ENCODE results near the gene EGR4. TPM values are rescaled to one million over a fixed set of nuclear protein-coding genes. Genes with fewer than 3 reads are reported as not detected.

EGR4 gene
- total and polyA plus RNA-seq, 2 donors (not counting 1 experiment from before 2014, with no cell fraction given): 0.30 to 2.7 TPM

DNA sequence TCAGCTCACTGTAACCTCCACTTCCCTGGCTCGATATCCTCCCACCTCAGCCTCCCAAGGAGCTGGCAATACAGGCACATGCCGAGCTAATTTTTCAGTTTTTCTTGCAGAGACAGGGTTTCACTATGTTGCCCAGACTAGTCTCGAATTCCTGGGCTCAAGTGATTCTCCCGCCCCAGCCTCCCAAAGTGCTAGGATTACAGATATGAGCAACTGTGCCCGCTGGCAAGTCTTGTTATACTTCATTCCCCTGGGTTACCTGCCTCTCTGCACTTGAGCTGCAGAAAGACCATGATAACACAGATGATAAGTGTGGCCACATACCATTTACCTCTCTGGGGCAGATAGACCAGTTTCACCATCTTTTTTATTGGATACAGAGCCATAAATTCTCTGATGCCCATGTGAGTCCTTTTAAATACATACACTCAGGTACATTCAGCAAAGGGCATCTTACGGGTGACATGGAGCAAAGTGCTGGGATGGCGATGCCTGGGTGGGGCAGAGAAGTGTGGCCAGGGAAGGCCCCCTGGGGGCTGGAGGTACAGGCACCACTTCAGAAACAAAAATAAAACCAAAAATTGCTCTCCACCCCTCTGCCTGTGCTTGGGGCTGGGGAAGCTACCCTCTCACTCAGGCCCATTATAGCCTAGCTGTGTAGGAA lies 38.9 kb downstream of the EGR4 start:
- Histone ChIP-seq H3K27me3 (replicated peaks in 1 of 4; ENCODE audit: control extremely low read depth in 1 of 4, control insufficient read depth in 3 of 4, insufficient read depth in 4 of 4, low read length in 3 of 4) (no peaks in the 10 kb centered on the region), H3K4me3 (ENCODE audit: control extremely low read depth in 1 of 5, extremely low read depth in 1 of 5, insufficient read depth in 1 of 5, low read depth in 2 of 5, low read length in 4 of 5) (no peak overlapping the region), H3K36me3 (replicated peaks in 1 of 2; ENCODE audit: control extremely low read depth in 1 of 2, control insufficient read depth in 1 of 2, extremely low read depth in 1 of 2, insufficient read depth in 2 of 2, low read length in 1 of 2) (peaks cover 0 to 54% of the 10 kb centered on the region in 2 experiments), H3K9ac (ENCODE audit: low read length) (no peak overlapping the region), H4K20me1 (ENCODE audit: control insufficient read depth, insufficient read depth, low read length, poor library complexity, severe bottlenecking) (peaks cover 10% of the 10 kb centered on the region), H2AFZ (ENCODE audit: insufficient read depth, low read depth, low read length, poor library complexity, severe bottlenecking) (no peak overlapping the region), H3K79me2 (ENCODE audit: control insufficient read depth, insufficient read depth, low read length) (no peaks in the 10 kb centered on the region), H3K4me2 (replicated peaks; ENCODE audit: low read depth, low read length, poor library complexity, severe bottlenecking) (no peak overlapping the region), H3K27ac (ENCODE audit: low read length in 2 of 2) (no peak overlapping the region), H3K4me1 (ENCODE audit: control insufficient read depth in 2 of 2, insufficient read depth in 2 of 2, low read length in 2 of 2) (no peaks in the 10 kb centered on the region), H3K9me3 (ENCODE audit: control extremely low read depth in 1 of 3, control insufficient read depth in 2 of 3, insufficient read depth in 1 of 3, low read length in 2 of 3) (no peaks in the 10 kb centered on the region)
- no peak overlapping the region for H3K4me3 Mint-ChIP-seq
- intact Hi-C loops (cut with micrococcal nuclease): no loop called here
- no peaks in the 10 kb centered on the region for H3K27me3 Mint-ChIP-seq
- TF ChIP-seq, protein P1, sequence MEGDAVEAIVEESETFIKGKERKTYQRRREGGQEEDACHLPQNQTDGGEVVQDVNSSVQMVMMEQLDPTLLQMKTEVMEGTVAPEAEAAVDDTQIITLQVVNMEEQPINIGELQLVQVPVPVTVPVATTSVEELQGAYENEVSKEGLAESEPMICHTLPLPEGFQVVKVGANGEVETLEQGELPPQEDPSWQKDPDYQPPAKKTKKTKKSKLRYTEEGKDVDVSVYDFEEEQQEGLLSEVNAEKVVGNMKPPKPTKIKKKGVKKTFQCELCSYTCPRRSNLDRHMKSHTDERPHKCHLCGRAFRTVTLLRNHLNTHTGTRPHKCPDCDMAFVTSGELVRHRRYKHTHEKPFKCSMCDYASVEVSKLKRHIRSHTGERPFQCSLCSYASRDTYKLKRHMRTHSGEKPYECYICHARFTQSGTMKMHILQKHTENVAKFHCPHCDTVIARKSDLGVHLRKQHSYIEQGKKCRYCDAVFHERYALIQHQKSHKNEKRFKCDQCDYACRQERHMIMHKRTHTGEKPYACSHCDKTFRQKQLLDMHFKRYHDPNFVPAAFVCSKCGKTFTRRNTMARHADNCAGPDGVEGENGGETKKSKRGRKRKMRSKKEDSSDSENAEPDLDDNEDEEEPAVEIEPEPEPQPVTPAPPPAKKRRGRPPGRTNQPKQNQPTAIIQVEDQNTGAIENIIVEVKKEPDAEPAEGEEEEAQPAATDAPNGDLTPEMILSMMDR (IDR thresholded peaks at IDR 0.05): no peak
- no peak for TF ChIP-seq EZH2 (IDR thresholded peaks at IDR 0.05; ENCODE audit: borderline replicate concordance, insufficient read depth, low read depth, low read length, poor library complexity, severe bottlenecking)
- no peak overlapping the region for H3K27ac Mint-ChIP-seq
- POLR2A ChIA-PET: no interaction called here
- 100% methylated on average over 5 of the region's 7 CpGs for WGBS (ENCODE audit: insufficient coverage)
- no peaks in the 10 kb centered on the region for H3K4me1 Mint-ChIP-seq
- ATAC-seq (ENCODE audit: low read depth) (no peak), DNase-seq (no peak)
- CTCF ChIA-PET: interaction anchor here (1.0 kb wide), 1 partner anchor 37 kb away, joined by 5 read pairs; no protein-coding TSS in a partner anchor
- no peaks in the 10 kb centered on the region for H3K9me3 Mint-ChIP-seq (ENCODE audit: insufficient read depth)

DNA sequence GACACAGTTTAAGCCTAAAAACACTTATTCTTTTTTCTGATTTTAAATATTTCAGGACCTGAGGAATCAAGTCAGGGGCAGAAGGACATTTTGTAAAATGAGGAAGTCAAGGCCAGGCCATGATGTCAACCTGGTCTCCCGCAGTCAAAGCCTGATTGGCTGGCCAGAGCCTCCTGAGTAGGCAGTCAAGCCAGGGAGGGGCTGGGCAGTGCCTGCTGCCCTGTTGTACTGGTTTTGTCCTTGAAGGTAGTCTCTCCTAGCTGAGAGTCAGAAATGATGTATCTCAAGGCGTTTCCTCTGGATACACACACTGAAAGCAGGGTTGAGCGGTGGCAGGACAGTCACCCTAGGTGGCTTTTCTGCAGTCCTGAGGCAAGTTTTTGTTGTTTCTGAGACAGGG lies 39.4 kb downstream of the EGR4 start:
- Histone ChIP-seq H3K27ac (ENCODE audit: low read length in 2 of 2) (no peak overlapping the region), H3K4me3 (ENCODE audit: control extremely low read depth in 1 of 5, extremely low read depth in 1 of 5, insufficient read depth in 1 of 5, low read depth in 2 of 5, low read length in 4 of 5) (no peak overlapping the region), H3K27me3 (replicated peaks in 1 of 4; ENCODE audit: control extremely low read depth in 1 of 4, control insufficient read depth in 3 of 4, insufficient read depth in 4 of 4, low read length in 3 of 4) (no peaks in the 10 kb centered on the region), H3K9ac (ENCODE audit: low read length) (no peak overlapping the region), H3K36me3 (replicated peaks in 1 of 2; ENCODE audit: control extremely low read depth in 1 of 2, control insufficient read depth in 1 of 2, extremely low read depth in 1 of 2, insufficient read depth in 2 of 2, low read length in 1 of 2) (peaks cover 0 to 56% of the 10 kb centered on the region in 2 experiments), H3K79me2 (ENCODE audit: control insufficient read depth, insufficient read depth, low read length) (no peaks in the 10 kb centered on the region), H3K4me2 (replicated peaks; ENCODE audit: low read depth, low read length, poor library complexity, severe bottlenecking) (no peak overlapping the region), H2AFZ (ENCODE audit: insufficient read depth, low read depth, low read length, poor library complexity, severe bottlenecking) (no peak overlapping the region), H3K9me3 (ENCODE audit: control extremely low read depth in 1 of 3, control insufficient read depth in 2 of 3, insufficient read depth in 1 of 3, low read length in 2 of 3) (no peaks in the 10 kb centered on the region), H4K20me1 (ENCODE audit: control insufficient read depth, insufficient read depth, low read length, poor library complexity, severe bottlenecking) (peaks cover 16% of the 10 kb centered on the region), H3K4me1 (ENCODE audit: control insufficient read depth in 2 of 2, insufficient read depth in 2 of 2, low read length in 2 of 2) (no peaks in the 10 kb centered on the region)
- no peaks in the 10 kb centered on the region for H3K9me3 Mint-ChIP-seq (ENCODE audit: insufficient read depth)
- no peaks in the 10 kb centered on the region for H3K27me3 Mint-ChIP-seq
- intact Hi-C loops (cut with micrococcal nuclease): no loop called here
- no peak overlapping the region for H3K4me3 Mint-ChIP-seq
- H3K27ac Mint-ChIP-seq: no peak overlapping the region
- TF ChIP-seq, protein P1 (IDR thresholded peaks at IDR 0.05): no peak
- no peak for TF ChIP-seq EZH2 (IDR thresholded peaks at IDR 0.05; ENCODE audit: borderline replicate concordance, insufficient read depth, low read depth, low read length, poor library complexity, severe bottlenecking)
- DNase-seq: no peak
- POLR2A ChIA-PET: no interaction called here
- ATAC-seq (ENCODE audit: low read depth): no peak
- H3K4me1 Mint-ChIP-seq: no peaks in the 10 kb centered on the region
- WGBS (ENCODE audit: insufficient coverage): 94% methylated on average over 3 of the region's 3 CpGs
- CTCF ChIA-PET: interaction anchor here (1.0 kb wide), 1 partner anchor 37 kb away, joined by 5 read pairs; no protein-coding TSS in a partner anchor

Data from B cell (primary cell).